ENCODE measurements around the gene BRD1.

DNA sequence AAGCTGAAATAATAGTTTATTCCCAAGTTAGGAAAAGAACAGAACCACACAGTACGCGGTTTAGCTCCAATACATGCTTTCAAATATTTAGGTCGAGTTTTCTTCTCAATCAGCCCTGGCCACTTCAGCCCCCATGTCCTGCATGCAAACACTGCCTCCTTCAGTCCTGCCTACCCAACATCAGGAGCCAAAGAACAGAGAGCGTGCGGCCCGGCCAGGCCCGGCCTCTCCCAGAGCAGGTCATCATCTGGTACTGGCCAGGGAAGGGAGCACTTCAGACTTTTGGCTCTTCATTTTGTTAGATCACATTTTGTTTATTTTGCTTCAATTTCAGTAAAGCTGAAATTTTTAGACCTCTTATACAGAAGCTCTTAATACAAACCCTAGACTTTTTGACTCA is 6.7 kb downstream of the BRD1 start:
- TF ChIP-seq POLR2A (IDR thresholded peaks at IDR 0.05; ENCODE audit: low read depth, low read length): no peak
- no peak for TF ChIP-seq TAF1 (IDR thresholded peaks at IDR 0.05; ENCODE audit: low read depth, low read length)
- TF ChIP-seq POLR2AphosphoS5 (IDR thresholded peaks at IDR 0.05; ENCODE audit: low read depth, low read length): no peak
- no peak for TF ChIP-seq POU2F2 (IDR thresholded peaks at IDR 0.05; ENCODE audit: low read depth, low read length)
